ENCODE measurements around the gene KPNB1.
A peak's percentile ranks its signal among the peaks of the same experiment; 100 is the strongest.

KPNB1 gene

GRCh38 chr17:47733047-47733673 lies 83.4 kb downstream of the KPNB1 start, which contains the start of gene TBX21:
TBX21 (plus strand) TSS chr17:47733236; CDS start chr17:47733455, 219 bp downstream.
- DNase-seq: peak; percentile 80 to 93 (median 85)

GRCh38 chr17:47733674-47734410 lies 84.1 kb downstream of the KPNB1 start:
- DNase-seq: peak in 1 of 3 donors; percentile 45

- no peak for DNase-seq
Observed at GRCh38 chr17:47735139-47735464, 85.4 kb downstream of the KPNB1 start.

All from suppressor macrophage treated with lipopolysaccharide for 1 hour (primary cell).